ENCODE results near the gene PRLHR. TPM values are rescaled to one million over a fixed set of nuclear protein-coding genes. Genes with fewer than 3 reads are reported as not detected.

PRLHR gene
- total RNA-seq, 3 donors from 2014 or later: not detected

GRCh38 chr10:118570591-118570990 lies 24.9 kb downstream of the PRLHR start:
- DNase-seq (no peak), ATAC-seq (no peak)
- Histone ChIP-seq H3K9me3 (no peaks in the 10 kb centered on the region), H3K36me3 (ENCODE audit: low read depth) (no peaks in the 10 kb centered on the region), H3K4me1 (ENCODE audit: low read depth) (no peaks in the 10 kb centered on the region), H3K4me3 (no peak overlapping the region)
- intact Hi-C loops (cut with DNase I, micrococcal nuclease): loop anchor here in 1 of 2 donors (5.0 kb wide), 1 partner anchor 147 kb away; no protein-coding TSS in a partner anchor
- no peak for TF ChIP-seq CTCF (IDR thresholded peaks at IDR 0.05)

- no peak for TF ChIP-seq CTCF (IDR thresholded peaks at IDR 0.05)
- Histone ChIP-seq H3K9me3 (no peaks in the 10 kb centered on the region), H3K4me3 (no peak overlapping the region), H3K36me3 (ENCODE audit: low read depth) (no peaks in the 10 kb centered on the region), H3K4me1 (ENCODE audit: low read depth) (no peaks in the 10 kb centered on the region)
- DNase-seq: no peak
- no peak for ATAC-seq
- intact Hi-C loops (cut with DNase I, micrococcal nuclease): loop anchor here (5.0 kb wide), 2 partner anchors 147 to 152 kb away; no protein-coding TSS in a partner anchor
These were observed 25.6 kb downstream of the PRLHR start for GRCh38 chr10:118569882-118570252.

GRCh38 chr10:118569241-118569881 lies 26.1 kb downstream of the PRLHR start:
- DNase-seq (no peak), ATAC-seq (no peak)
- intact Hi-C loops (cut with DNase I, micrococcal nuclease): loop anchor here in 1 of 2 donors (5.0 kb wide), 1 partner anchor 153 kb away; no protein-coding TSS in a partner anchor
- no peak for TF ChIP-seq CTCF (IDR thresholded peaks at IDR 0.05)
- Histone ChIP-seq H3K4me1 (ENCODE audit: low read depth) (no peaks in the 10 kb centered on the region), H3K9me3 (no peaks in the 10 kb centered on the region), H3K4me3 (no peak overlapping the region), H3K36me3 (ENCODE audit: low read depth) (no peaks in the 10 kb centered on the region)

- intact Hi-C loops (cut with DNase I, micrococcal nuclease): loop anchor here in 1 of 2 donors (5.0 kb wide), 1 partner anchor 154 kb away; no protein-coding TSS in a partner anchor
- DNase-seq: peak in 1 of 3 donors; percentile 85
- H3K4me1 ChIP-seq (ENCODE audit: low read depth): no peaks in the 10 kb centered on the region
- H3K36me3 ChIP-seq (ENCODE audit: low read depth): no peaks in the 10 kb centered on the region
- H3K4me3 ChIP-seq: no peak overlapping the region
- no peaks in the 10 kb centered on the region for H3K9me3 ChIP-seq
- no peak for TF ChIP-seq CTCF (IDR thresholded peaks at IDR 0.05)
- ATAC-seq: peak; percentile 66
These were observed 27.1 kb downstream of the PRLHR start for GRCh38 chr10:118568327-118568848.

- H3K4me1 ChIP-seq (ENCODE audit: low read depth): no peaks in the 10 kb centered on the region
- DNase-seq (no peak), ATAC-seq (no peak)
- H3K4me3 ChIP-seq: no peak overlapping the region
- H3K36me3 ChIP-seq (ENCODE audit: low read depth): no peaks in the 10 kb centered on the region
- H3K9me3 ChIP-seq: no peaks in the 10 kb centered on the region
- intact Hi-C loops (cut with DNase I, micrococcal nuclease): loop anchor here in 1 of 2 donors (5.0 kb wide), 1 partner anchor 155 kb away; no protein-coding TSS in a partner anchor
- TF ChIP-seq CTCF (IDR thresholded peaks at IDR 0.05): no peak
These were observed 27.7 kb downstream of the PRLHR start for GRCh38 chr10:118567701-118568248.

All from mucosa of descending colon (tissue), 3 donors.